SH-SY5Y (cell line): ENCODE results near the gene MRPL55.

Source experiments
- GATA2 ChIP-seq: IDR thresholded peaks from 2 replicates; pipeline ENCODE4 v1.6.1; 2011; ENCODE audit warnings: mild to moderate bottlenecking, low read depth, low read length
- GATA3 ChIP-seq: IDR thresholded peaks from 2 replicates; pipeline ENCODE4 v1.6.1; 2011; ENCODE audit warnings: low read depth, mild to moderate bottlenecking, low read length, moderate library complexity

DNA sequence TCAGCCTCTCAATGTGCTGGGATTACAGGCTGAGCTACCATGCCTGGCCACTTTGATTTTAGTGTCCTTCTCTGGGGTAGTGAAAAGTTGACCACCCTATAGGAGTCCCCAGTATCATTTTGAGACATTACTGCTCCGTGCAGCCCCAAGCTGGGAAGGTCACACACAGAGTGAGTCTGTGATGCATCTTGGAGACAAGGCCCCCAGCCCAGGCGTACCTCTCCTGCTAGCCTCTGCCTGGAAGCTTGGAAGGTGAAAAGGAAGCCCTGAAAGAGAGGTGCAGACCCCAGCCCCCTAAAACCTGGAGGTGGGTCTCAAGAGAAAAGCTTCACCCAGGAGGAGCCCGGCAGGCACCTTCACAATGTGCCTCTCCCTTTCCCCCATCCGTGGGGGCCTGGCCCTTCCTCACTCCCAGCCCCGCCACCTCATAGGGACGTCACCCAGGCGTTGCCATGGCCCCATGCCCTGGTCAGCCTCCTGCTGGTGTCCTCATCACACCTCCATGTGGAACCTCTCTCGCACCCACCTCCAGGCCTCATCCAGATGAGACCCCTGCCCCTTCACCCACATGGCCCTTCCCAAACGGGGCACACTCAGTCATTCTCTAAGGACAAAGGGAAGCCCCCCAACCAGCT, 32.2 kb downstream of the MRPL55 start:
- TF ChIP-seq GATA3, result no peak
- no peak for TF ChIP-seq GATA2
